Esophagus squamous epithelium (tissue), 5 donors: ENCODE data around the gene PTPRG. TPM values are rescaled to one million over a fixed set of nuclear protein-coding genes. Genes with fewer than 3 reads are reported as not detected.

ENCODE experiments used
- DNase-seq: peaks from one replicate; lab custom pipeline; 2025; lab: John Stamatoyannopoulos, UW
- H3K27ac ChIP-seq, 4 donors: fragments of 200-600 bp; sonication (generic); one replicate each; pipeline ENCODE4 v1.5.1; 2016 to 2019; ENCODE audit warnings: mild to moderate bottlenecking in 1 of 4
- H3K27me3 ChIP-seq, 4 donors: fragments of 200-600 bp; sonication (generic); 1 replicate in 3 of 4; 2 replicates in 1 of 4; pipeline versions ENCODE4 v1.5.1 to v1.6.0; 2017 to 2021; ENCODE audit warnings: antibody characterized with exemption in 1 of 4
- H3K36me3 ChIP-seq, 3 donors: fragments of 200-600 bp; sonication (generic); one replicate each; pipeline ENCODE4 v1.5.1; 2016 to 2019
- H3K4me1 ChIP-seq, 3 donors: fragments of 200-600 bp; sonication (generic); one replicate each; pipeline ENCODE4 v1.5.1; 2017 to 2019
- H3K4me3 ChIP-seq, 4 donors: fragments of 200-600 bp; sonication (generic); 1 replicate in 3 of 4; 2 replicates in 1 of 4; pipeline ENCODE4 v1.5.1; 2016 to 2019; ENCODE audit warnings: mild to moderate bottlenecking in 2 of 4, moderate library complexity in 1 of 4
- H3K9me3 ChIP-seq, 3 donors: fragments of 200-600 bp; sonication (generic); one replicate each; pipeline ENCODE4 v1.5.1; 2016 to 2019
- POLR2A ChIP-seq, 4 donors: fragments of 450-650 bp; IDR thresholded peaks; one replicate each; pipeline ENCODE4 v1.6.1; 2017; ENCODE audit warnings: antibody characterized with exemption in 4 of 4, mild to moderate bottlenecking in 4 of 4, moderate library complexity in 3 of 4
- WGBS, 2 donors: methylation state at CpG; one replicate each; pipeline ENCODE4 v1.1.5; 2018; 5-methylcytosine and 5-hydroxymethylcytosine counted together
- intact Hi-C: fragments of 100-400 bp; cut with DNase I; formaldehyde crosslinking; loops from one replicate; pipeline ENCODE4 v1.15.0; 2022
- total RNA-seq, 4 donors: library from RNA; depleted of rRNA; stranded (reverse); fragments of >200 nt; gene quantifications; one replicate each; pipeline ENCODE4 v1.1.0, GENCODE V29; 2016
- TF ChIP-seq, protein P1 (sequence below), 6 experiments: fragments of 450-650 bp in 4 of 6; fragments of 200-600 bp in 2 of 6; sonication (generic) in 2 of 6; IDR thresholded peaks; one replicate each; pipeline ENCODE4 v1.5.1; 2016 to 2019; ENCODE audit warnings: antibody characterized with exemption in 6 of 6, mild to moderate bottlenecking in 4 of 6, moderate library complexity in 4 of 6
- donor health status: DM: yes; HTN: yes; CAD: no.

PTPRG gene
- total RNA-seq, 4 donors from 2014 or later, result 3.7 to 42.2 (median 15.2) TPM

DNA sequence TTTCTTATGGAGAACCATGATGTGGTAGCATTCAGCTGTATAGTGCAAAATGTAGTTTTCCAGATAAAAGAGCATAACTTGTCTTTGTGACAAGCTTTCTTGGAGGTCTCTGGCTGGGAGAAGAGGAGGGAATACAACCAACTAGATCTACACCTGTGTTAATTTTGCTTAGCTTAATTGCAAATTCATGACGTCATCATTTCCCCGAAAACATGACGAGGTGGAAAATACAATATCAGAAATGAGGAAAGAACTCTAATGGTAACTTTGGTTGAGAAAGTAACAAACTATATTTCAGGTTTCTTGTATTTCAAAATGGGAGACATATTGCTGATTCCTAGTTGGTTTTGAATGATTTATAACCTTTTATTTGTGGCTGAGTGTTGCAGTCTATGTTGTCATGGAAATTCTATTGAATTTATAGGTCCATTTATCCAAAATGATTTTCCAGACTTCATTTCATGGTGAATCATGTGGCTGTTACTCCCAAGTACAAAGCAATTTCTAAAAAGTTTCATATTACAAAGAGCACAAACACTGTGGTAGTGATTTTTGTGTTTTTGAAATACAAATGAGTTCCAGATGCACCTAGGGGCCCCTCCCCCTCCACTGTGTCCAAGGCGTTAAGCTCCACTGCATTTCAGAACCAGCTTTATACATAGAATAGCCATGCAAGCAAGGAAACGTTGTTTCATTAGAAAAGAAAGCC lies 504.8 kb downstream of the PTPRG start:
- DNase-seq, result no peak
- H3K27me3 ChIP-seq, result no peaks in the 10 kb centered on the region
- H3K27ac ChIP-seq, result no peak overlapping the region
- no peak overlapping the region for H3K4me3 ChIP-seq
- intact Hi-C loops, result no loop called here
- TF ChIP-seq, protein P1, sequence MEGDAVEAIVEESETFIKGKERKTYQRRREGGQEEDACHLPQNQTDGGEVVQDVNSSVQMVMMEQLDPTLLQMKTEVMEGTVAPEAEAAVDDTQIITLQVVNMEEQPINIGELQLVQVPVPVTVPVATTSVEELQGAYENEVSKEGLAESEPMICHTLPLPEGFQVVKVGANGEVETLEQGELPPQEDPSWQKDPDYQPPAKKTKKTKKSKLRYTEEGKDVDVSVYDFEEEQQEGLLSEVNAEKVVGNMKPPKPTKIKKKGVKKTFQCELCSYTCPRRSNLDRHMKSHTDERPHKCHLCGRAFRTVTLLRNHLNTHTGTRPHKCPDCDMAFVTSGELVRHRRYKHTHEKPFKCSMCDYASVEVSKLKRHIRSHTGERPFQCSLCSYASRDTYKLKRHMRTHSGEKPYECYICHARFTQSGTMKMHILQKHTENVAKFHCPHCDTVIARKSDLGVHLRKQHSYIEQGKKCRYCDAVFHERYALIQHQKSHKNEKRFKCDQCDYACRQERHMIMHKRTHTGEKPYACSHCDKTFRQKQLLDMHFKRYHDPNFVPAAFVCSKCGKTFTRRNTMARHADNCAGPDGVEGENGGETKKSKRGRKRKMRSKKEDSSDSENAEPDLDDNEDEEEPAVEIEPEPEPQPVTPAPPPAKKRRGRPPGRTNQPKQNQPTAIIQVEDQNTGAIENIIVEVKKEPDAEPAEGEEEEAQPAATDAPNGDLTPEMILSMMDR (IDR thresholded peaks at IDR 0.05), result no peak
- H3K9me3 ChIP-seq, result no peaks in the 10 kb centered on the region
- 72 to 77% methylated on average over 5 of the region's 5 CpGs for WGBS, 2 donors
- H3K4me1 ChIP-seq, result no peaks in the 10 kb centered on the region
- H3K36me3 ChIP-seq, result no peaks in the 10 kb centered on the region

DNA sequence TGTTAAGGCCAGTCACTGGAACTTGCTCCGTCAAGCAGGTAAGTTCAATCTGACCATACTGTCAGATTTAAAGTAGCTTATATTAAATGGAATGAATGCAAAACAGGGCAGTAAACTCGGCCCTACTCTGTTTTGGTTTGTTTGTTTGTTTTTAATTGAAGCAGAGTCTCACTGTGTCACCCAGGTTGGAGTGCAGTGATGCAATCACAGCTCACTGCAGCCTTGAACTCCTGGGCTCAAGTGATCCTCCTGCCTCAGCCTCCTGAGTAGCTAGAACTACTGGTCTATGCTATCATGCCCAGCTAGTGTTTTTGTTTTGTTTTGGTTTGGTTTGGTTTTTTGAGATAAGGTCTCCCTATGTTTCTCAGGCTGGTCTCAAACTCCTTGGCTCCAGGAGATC lies 507.0 kb downstream of the PTPRG start:
- WGBS, 2 donors, result 68 to 83% methylated on average over 2 of the region's 2 CpGs
- H3K4me1 ChIP-seq, result no peaks in the 10 kb centered on the region
- TF ChIP-seq, protein P1 (IDR thresholded peaks at IDR 0.05), result no peak
- TF ChIP-seq POLR2A (IDR thresholded peaks at IDR 0.05), result no peak
- DNase-seq, result no peak
- no peak overlapping the region for H3K4me3 ChIP-seq
- intact Hi-C loops, result no loop called here
- no peaks in the 10 kb centered on the region for H3K9me3 ChIP-seq
- no peaks in the 10 kb centered on the region for H3K36me3 ChIP-seq
- no peaks in the 10 kb centered on the region for H3K27me3 ChIP-seq
- H3K27ac ChIP-seq, result no peak overlapping the region

DNA sequence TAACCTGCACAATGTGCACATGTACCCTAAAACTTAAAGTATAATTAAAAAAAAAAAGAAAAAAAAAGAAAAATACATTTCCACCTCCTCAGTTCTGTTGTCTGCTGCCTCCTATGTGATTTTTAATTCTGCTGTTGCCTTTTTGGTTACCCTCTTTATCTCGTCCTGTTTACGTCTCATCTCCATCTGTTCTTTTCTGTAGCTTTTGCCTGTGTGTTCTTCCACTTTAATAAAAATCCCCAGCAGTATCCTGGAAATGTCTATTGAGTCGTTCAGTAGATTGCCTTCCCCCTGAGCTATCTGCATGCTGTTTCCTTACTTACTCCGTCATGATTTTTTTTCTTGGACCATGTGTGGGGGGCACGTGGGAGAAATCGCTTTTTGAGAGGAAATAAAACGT lies 509.5 kb downstream of the PTPRG start:
- H3K36me3 ChIP-seq, result no peaks in the 10 kb centered on the region
- no peak overlapping the region for H3K27ac ChIP-seq
- no peak overlapping the region for H3K4me3 ChIP-seq
- no peaks in the 10 kb centered on the region for H3K27me3 ChIP-seq
- 59 to 73% methylated on average over 6 of the region's 7 CpGs for WGBS, 2 donors
- no peaks in the 10 kb centered on the region for H3K4me1 ChIP-seq
- no peak for TF ChIP-seq POLR2A (IDR thresholded peaks at IDR 0.05)
- TF ChIP-seq, protein P1 (IDR thresholded peaks at IDR 0.05), result no peak
- no peaks in the 10 kb centered on the region for H3K9me3 ChIP-seq
- intact Hi-C loops, result no loop called here
- no peak for DNase-seq

DNA sequence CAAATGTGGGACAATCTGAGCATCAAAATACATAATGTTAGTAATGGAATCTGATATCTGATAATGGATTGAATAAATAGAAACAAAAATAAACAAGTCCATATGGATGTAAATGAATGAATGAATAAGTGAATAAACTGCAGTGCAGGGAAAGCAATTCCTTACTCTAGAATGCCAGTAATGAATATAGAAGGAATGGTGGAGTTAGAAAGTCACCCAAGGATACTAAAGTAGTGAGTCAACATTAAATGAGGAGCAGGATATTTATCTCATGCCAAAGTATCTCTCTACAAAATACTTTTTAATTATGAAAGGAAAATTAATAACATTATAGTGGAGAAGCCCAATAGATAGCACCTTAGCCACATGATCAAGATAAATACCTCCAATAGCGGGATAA lies 511.7 kb downstream of the PTPRG start:
- no peak overlapping the region for H3K4me3 ChIP-seq
- H3K4me1 ChIP-seq, result no peaks in the 10 kb centered on the region
- no peaks in the 10 kb centered on the region for H3K27me3 ChIP-seq
- intact Hi-C loops, result no loop called here
- H3K36me3 ChIP-seq, result no peaks in the 10 kb centered on the region
- DNase-seq, result no peak
- H3K27ac ChIP-seq, result no peak overlapping the region
- 83 to 100% methylated on average over 1 of the region's 1 CpG for WGBS, 2 donors
- no peaks in the 10 kb centered on the region for H3K9me3 ChIP-seq
- no peak for TF ChIP-seq POLR2A (IDR thresholded peaks at IDR 0.05)
- TF ChIP-seq, protein P1 (IDR thresholded peaks at IDR 0.05), result no peak

DNA sequence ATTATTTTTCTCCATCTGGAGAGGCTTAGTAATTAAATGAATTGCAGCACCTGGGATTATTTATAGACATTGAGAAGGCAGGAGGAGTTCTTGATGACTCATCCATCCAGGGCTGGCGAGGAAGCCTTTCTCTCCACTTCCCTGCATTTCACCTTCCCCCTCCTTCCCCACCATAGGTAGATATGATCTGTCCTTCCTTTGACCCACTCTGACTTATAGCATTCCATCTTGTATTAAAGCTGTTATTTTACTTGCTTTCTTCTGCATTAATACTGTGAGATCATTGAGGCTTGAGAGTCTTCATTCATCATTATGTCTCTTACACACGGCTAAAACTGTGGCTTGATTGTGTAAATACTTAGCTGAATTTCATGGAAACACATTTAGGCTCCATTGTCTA lies 523.2 kb downstream of the PTPRG start:
- intact Hi-C loops, result no loop called here
- DNase-seq, result no peak
- TF ChIP-seq POLR2A (IDR thresholded peaks at IDR 0.05), result no peak
- TF ChIP-seq, protein P1 (IDR thresholded peaks at IDR 0.05), result no peak

More for the DNA sequence above, 523.2 kb downstream of the PTPRG start:
- Histone ChIP-seq H3K4me1 (no peaks in the 10 kb centered on the region), H3K9me3 (no peaks in the 10 kb centered on the region), H3K4me3 (no peak overlapping the region), H3K27ac (no peak overlapping the region), H3K36me3 (no peaks in the 10 kb centered on the region), H3K27me3 (no peaks in the 10 kb centered on the region)
- WGBS, 2 donors, result 46 to 52% methylated on average over 2 of the region's 2 CpGs
